GM21528 (cell line): ENCODE results near the gene MYBBP1A.

Experiments used
- ATAC-seq: cut with Tn5 transposase; IDR thresholded peaks from one replicate; pipeline ENCODE4 v1.9.1; 2021; ENCODE audit warnings: mild to moderate bottlenecking, moderate library complexity; ENCODE audit not compliant: unreplicated experiment, low FRiP score

The MYBBP1A gene

DNA sequence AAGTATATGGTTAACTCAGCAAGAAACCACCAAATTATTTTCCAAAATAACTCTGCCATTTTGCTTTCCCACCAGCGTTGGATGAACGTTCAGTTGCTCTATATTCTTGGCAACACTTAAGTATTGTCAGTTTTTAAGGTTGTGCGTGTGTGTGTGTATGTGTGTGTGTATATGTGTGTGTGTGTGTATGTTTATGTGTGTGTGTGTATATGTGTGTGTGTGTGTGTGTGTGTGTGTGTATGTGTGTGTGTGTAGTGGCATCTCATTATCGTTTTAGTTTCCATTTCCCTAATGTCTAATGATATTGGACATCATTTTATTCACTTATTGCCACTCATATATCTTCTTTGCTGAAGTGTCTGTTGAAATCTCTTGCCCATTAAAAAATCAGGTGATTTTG, 17.9 kb upstream of the MYBBP1A start:
- no peak for ATAC-seq

DNA sequence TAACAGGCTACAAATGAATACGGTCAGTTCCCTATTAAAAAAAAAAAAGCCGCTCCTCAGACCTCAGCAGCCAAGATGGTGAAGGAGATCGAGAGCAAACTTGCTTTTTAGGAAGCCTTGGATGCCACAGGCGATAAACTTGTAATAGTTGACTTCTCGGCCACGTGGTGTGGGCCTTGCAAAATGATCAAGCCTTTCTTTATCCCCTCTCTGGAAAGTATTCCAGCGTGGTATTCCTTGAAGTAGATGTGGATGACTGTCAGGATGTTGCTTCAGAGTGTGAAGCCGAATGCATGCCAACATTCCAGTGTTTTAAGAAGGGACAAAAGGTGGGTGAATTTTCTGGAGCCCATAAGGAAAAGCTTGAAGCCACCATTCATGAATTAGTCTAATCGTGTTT, 16.9 kb upstream of the MYBBP1A start:
- no peak for ATAC-seq

DNA sequence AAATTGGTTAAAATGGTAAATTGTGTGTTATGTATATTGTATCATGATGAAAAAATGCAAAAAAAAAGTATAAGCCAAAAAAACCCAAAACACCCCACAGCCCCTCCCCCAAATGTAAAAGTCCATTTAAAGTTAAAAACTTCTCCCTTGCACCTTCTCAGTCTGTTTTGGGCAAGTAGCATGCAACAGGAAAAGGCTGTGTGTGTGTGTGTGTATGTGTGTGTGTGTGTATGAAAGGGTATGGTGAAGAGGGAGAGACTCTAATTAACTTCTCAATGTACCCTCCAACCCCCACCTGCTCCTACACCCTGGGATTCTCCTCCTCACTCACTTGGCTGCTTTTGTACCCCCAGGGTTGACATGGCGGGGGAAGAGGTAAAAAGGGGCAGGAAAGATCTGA, 14.4 kb upstream of the MYBBP1A start:
- no peak for ATAC-seq

DNA sequence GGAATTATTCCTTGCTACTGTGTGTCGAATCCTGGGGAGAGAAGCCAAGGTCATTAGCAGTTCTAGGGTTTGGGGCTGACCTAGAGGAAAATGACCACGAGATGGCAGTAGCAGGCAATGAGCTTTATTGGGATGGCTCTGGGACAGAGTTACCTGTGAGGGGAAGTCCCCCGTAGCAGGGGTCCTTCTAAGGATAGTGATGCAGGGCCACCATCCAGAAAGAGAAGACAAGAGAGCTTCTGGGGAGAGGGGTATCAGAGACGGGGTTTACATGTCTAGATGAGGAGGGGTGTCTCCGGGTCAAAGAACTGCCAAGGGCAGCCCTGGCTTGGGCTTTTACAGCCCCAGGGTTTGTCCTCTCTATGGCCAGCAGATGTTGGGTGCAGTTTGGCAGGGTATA, 11.6 kb upstream of the MYBBP1A start:
- ATAC-seq = no peak

DNA sequence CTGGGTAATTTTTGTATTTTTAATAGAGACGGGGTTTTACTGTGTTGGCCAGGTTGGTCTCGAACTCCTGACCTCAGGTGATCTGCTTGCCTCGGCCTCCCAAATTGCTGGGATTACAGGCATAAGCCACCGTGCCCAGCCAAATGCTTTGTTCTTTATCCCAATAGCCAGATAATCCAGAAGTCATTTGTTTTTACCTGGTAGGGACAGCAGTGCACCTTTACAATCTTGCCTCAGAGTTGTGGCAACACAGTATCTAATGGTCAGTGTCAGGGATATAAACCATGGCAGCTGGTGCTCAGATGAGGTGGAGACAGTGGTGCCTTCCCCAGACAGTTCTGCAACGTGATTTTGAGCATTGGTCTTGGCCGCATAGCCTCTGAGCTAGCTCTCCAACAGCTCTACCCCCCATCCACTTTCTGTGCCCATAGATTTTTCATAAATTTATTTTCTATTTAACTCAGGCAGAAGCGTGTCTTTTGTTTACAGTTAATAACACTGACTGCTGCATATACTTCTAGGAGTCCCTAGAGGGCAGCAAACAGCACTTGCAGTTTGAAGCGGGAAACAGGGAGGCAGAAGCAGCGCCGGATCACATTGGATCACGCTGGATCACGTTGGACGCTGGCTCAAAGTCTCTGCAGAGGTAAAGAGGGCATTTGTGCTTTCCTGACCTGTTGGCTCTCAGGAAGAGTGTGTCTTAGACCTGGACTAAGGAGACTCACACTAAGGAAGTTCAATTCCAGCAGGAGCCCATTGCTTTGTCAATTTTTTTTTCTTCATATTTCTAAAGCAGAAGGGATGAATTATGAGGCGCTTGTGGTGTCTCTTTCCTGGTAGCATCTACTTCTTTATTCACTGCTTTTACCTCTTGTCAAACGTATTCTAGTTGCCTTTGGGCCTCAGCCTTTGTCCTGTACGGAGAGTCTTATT, 10.3 kb upstream of the MYBBP1A start:
- ATAC-seq = no peak

DNA sequence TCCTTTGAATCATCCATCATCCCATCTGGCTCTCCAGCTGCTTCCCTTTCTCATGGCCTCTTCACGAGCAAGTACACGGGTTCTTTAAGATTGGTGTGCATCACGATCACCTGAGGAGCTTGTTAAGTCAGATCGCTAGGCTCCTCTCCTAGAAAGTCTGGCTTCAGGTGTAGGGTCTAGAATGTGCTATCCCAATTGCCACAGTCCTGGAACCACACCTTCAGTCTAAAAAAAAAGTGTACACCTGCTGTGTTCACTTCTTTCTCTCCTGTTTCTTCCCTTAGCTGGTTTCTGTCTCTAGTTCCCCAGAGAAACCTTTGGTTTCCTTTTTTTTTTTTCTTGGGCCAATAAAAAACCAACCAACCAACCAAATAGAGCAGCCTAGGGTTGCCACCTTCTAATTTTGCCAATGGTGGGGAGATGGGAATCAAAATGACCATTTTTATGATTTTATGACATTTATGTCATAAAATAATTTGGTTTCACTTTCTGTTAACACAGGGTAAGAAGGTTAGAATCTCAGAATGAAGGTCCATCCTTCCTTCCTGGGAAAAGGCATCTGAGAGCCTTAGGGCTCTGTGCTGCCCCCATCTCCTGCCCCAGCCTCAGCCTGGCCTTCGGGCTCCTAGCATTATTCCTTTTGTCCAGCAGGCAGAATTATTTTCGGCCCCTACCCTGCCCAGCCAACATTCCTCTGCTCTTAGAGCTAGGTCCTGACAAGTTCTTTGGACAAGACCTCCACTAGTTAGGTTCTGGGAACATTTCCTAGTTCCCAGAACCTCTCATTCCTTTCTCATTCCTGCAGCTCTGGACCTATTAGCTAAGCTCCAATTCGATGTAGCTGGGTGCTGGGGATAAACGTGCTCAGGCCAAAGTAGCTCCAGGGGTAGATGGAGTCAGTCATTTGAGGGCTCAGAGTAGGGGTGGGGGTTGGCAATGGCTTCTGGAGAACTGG, 7.1 kb upstream of the MYBBP1A start:
- ATAC-seq = no peak

DNA sequence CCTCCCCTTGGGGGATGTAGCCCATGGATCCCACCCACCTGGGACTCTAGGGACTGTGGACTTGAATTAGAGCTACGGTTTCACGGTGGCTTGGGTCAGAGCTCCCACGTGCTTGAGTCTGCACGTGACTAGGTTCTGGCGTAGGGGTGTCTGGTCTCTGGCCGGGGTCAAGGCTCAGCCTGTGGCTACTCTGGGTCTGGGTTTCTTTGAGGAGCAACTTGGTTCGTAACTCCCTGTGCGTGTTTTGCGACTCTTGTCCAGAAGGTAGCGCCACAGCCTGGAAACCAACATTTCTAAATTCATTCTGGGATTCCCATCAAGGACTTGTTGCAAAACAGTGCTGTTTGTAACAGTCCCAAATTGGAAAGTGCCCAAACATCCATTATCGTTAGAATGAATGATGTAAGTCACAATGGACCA, 5.7 kb upstream of the MYBBP1A start:
- ATAC-seq = no peak

DNA sequence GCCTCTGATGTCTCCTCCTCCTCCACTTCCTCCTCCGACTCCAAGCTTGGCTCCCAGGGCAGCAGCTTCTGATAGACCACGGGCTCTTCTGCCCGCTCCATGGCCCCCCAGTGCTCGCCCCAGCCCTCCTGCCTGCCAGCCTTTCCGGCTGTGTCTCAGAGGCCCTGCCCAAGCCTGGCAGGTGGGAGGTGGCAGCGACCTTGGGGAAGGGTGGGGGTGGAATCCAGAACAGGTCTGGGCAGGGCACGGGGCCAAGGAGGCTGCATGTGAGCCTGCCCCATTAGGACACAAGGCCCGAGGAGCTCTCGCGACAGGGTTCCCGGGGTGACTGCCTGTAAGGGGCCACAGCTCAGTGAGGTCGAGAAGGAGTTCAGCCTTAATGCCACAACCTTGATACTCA, 5.2 kb upstream of the MYBBP1A start, which contains the start of gene GGT6:
TSS of gene GGT6 (minus strand) at position 157 of the 400 bp plus-strand sequence. CDS start at position 101, 56 bp downstream.
- no peak for ATAC-seq

DNA sequence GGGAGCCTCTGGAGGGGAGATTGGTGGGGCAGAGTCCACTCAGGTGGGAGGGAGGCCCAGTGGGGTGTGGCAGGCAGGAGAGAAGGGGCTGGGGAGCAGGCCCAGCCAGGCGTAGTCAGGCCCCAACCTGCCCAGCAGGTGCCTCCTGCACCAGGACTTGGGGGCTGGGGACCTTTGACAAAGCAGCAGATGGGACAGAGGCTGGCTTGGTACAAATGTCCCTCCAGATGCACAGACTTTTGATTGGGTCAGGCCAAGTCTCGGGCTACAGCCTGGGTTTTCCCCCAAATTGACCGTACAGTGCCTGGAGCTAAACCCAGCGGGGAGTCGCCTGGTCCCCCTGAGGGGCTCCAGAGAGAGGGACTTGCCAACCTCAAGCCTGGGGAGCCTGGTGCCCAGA, 4.8 kb upstream of the MYBBP1A start:
- no peak for ATAC-seq

DNA sequence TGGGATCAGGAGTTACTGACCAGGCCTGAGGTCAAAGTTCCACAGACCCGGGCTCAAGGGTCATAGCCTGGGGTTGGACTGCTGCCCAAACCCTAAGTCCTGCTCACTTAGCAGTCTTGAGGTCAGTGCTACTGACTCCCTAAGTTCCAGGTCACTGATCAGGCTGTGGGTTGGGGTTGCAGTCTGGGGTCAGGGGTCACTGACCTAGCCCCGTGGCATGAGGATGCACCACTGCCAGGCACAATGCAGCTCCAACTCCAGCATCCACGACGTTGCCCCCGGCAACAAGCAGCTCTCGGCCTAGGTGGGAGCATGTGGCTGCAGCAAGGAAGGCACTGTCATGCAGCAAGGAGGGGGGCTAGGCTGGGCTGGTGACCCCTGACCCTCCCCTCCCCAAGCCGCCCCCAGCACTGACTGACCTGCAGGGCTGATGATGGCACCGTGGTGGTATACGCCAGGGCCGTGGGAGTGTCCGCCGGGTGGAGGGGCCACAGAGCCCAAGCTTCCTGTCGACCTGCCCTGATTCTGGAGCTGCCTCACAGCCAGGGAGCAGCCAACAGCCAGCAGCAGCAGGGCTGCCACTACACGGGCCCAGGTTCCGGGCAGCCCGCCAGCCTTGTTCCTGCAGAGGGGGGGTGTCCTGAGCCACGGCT, 4.1 kb upstream of the MYBBP1A start:
- no peak for ATAC-seq

DNA sequence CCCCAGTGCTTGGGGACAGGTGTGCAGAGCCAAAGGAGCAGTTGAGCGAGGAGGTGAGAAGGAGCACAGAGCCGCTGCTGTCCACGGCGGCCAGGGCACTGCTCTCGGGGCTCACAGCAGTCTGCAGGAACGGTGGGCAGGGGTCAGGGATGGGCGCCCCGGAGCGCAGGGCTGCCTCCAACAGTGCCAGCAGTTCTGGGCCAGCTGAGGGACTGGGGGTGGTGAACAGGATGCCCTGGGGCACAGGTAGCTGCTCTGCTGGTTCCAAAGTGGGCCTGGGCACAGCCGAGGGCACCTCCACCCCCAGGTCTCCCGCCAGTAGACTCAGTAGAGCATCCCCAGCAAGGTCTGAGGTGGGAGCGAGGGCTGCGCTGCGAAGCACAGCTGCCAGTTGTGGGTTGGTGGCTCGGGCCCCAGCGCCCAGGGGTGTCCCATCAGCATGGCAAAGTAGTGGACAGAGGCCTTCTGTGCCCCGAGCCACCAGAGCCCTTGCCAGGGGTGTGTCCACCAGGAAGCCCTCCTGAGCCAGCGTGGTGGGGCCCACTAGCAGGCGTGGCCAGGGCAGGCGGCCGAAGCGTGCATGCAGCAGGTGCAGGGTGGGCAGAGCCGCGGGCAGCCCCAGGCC, 3.3 kb upstream of the MYBBP1A start:
- ATAC-seq = no peak

DNA sequence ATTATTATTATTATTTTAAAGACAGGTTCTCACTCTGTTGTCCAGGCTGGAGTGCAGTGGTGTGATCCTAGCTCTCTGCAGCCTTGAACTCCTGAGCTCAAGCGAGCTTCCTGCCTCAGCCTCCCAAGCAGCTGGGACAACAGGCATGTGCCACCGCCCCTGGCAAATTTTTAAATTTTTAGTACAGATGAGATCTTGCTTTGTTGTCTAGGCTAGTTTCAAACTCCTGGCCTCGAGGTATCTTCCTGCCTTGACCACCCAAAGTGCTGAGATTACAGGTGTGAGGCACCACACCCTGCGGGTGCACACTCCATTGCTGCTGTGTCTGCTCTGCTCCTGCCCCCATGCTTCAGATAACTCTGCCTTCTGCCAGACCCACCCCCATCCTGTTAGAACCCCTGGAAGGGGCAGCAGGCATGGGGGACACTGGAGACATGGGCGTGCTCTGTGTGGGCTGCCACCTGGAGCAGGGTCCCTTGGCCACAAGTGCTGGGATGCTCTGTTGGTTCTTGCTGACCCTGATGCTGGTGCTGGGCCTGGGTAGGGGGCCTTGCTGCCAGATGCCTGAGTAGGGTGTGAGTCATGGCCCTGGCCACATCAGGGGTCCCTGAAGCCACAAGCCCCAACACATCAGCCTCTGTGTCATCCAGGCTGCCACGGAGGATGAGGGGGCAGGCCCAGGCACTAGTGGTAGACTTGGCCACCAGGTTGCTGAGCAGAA, 2.6 kb upstream of the MYBBP1A start:
- no peak for ATAC-seq

DNA sequence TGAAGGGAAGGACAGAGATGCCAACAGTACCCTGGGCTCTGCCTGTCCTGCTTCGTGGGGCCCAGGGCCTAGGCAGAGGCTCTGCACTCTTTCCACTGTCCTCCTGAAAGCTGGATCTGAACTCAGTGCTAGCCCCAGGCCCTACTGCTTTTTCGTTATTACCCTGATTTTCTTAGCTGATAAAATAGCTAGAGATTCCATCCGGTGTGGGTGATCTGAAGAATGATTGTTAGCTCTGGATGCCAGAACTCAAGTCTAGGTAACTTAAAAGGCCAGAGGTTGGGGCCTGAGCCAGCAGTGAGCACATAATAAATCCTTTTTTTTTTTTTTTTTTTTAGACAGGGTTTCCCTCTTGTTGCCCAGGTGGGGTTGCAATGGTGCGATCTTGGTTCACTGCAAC, 1.8 kb upstream of the MYBBP1A start:
- no peak for ATAC-seq

DNA sequence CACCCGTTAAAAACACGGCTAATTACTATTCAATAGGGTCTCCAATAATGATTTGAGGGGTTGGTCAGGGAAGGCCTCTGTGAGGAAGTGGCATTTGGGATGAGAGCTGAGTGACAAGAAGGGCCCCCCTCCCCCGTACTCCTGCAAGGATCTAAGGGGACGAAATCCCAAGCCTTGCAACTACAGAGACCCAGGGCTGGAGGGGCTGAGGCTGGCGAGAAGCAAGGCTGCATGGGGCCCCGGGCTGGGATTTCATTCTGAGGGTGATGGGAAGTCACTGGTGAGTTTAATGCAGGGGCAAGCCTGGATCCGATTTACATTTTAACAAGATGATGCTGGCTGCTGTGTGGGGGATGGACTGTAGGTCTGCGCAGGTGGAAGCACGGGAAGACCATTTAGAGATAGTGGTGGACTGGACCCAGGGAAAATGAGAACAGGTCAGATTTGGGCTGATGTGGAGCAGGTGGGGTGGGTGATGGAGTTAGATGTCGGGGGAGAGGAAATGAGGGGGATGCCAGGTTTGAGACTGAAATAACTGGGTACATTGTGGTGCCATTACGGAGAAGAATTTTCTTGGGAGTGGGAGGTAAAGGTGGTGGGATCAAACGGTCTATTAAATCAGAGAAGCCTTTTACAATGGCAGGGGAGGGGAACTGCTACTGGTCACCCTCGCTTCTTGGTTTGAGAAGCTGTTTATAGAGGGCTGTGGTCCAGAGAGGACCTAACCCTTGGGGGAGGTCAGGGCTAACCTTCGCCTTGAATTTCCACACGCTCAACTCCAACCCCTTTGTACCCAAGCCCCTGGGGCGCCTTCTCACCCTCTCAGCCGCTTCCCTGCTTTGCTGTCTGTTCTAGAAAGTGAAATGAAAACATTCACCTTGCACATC, 932 bp upstream of the MYBBP1A start:
- ATAC-seq = no peak

DNA sequence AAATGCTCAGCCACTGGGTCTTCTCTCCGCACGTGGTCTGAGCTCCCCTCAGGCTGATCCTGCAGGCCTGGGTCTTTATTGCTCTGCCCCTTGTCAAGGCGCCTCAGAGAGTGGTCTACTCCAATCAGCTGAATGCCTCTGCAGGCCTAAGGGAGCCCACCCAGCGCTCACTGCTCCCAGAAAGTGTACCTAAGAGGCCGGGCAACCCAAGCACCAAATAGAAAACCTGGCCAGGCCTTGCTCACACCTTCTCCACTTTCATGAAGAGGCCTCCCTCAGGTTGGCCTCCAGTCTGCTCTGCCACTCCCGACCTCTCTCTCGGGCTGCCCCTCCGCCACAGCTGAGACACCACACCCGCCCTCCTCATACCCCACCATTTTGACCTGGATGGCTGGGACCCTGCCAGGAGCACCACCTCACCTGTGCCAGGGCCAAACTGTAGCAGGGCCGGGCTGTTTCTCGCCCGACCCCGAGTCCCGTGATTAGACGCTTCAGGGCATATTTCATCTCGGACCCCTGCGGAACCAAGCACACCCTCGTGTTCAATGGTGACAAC, 665 bp downstream of the MYBBP1A start:
- no peak for ATAC-seq

DNA sequence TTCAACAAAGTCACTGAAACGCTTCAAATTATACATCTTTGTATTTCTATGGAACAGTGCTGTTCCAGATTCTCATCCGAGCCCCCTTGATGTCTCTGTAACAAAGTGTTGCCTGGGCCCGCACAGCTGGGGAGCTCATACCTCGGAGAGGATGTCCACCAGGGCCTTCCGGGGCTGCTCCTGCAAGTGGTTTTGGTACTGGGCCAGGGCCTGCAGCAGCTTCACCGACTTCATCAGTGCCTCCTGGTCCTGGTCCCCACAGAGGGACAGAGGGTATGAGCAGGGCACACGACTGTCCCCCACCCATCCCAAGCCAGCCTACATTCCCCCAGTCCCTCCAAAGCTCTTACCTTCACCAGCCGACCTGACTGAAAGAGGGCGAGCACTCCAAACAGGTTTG, 1.5 kb downstream of the MYBBP1A start:
- ATAC-seq = no peak

DNA sequence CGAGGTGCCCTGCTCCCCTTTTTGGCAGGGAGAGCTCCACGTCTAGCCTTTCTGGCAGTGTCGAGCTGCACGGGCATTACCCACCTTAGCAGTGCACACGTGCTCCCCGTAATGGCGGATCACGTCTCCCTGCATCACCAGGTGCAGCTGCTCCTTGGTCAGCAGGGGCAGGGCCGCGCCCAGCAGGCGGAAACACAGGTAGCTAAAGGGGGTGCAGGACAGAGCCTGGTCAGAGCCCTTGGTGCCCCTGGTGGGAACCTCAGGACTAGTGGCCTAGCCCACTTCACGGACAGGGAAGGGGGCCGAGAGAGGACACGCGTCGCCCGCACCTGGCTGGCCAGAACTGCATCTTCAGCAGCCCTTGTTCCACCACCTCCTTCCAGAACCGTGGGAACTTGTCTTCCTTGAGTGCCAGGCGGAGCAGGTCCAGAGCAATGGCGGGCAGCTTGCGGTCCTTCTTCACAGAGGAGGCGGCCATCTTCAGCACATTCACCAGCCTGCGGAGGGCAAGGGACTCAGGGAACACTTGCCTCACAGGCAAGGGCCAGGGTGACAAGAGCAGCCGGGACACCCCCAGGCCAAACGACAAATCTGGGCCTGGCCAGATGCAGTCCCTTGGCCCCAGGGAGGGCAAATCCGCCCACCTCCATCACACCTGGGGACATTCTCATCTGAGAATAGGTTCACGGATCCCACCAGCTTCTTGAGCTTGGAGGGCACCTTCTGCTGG, 3.2 kb downstream of the MYBBP1A start:
- ATAC-seq = no peak

DNA sequence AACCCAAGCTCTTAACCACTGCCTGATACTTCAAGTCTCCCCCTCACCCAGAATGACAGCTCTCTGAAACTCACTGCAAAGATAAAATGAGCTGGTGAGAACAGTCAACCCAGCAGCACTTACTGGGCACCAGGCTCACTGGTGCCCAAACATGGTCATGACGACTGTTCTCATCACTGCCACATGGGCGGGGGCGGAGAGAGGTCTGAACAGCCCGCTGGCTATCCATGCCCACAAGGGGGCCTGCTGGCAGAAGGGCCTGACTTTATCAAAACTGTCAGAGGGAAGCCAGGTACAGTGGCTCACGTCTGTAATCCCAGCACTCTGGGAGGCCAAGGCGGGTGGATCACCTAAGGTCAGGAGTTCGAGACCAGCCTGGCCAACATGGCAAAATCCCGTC, 4.0 kb downstream of the MYBBP1A start:
- ATAC-seq = no peak
